IMR-90 (cell line): ENCODE measurements around the gene BRF1. TPM values are rescaled to one million over a fixed set of nuclear protein-coding genes. Genes with fewer than 3 reads are reported as not detected.

Experiments used
- ATAC-seq: fragments of 200-7000 bp; cut with Tn5 transposase; 2 replicates; pipeline ENCODE4 v1.9.1; 2020; ENCODE audit warnings: low read depth, mild to moderate bottlenecking, moderate library complexity
- BruUV-seq: library from RNA; stranded (reverse); fragments of 400-500 nt; replicated peaks from 2 replicates; lab custom pipeline; 2021; lab: Mats Ljungman, UMichigan
- CTCF ChIA-PET: fragments of 300-600 bp; formaldehyde crosslinking; extraction: SDS; loops from one replicate; lab custom pipeline; 2021; ENCODE audit warnings: antibody characterized with exemption; lab: Yijun Ruan, JAX
- POLR2A ChIA-PET: fragments of 300-600 bp; sonication (Branson Sonifier 250); formaldehyde crosslinking; loops from one replicate; lab custom pipeline; 2022; ENCODE audit warnings: antibody characterized with exemption; ENCODE audit not compliant: unreplicated experiment; lab: Charles Lee
- DNase-seq: peaks from one replicate; pipeline ENCODE4 v3.0.0; 2013
- H2AFZ ChIP-seq: replicated peaks from 2 replicates; pipeline ENCODE3; 2013; ENCODE audit warnings: low read length, mild to moderate bottlenecking; ENCODE audit not compliant: poor library complexity
- H2AK5ac ChIP-seq: 2 replicates; pipeline ENCODE4 v1.6.1; 2013; ENCODE audit warnings: low read depth, low read length, inconsistent platforms
- H2AK9ac ChIP-seq: replicated peaks from 2 replicates; pipeline ENCODE3; 2013; ENCODE audit warnings: mild to moderate bottlenecking, low read depth, low read length, moderate library complexity; ENCODE audit not compliant: poor library complexity
- H2BK120ac ChIP-seq: 2 replicates; pipeline ENCODE4 v1.6.1; 2013; ENCODE audit warnings: low read depth, low read length, inconsistent platforms
- H2BK15ac ChIP-seq: 3 replicates; pipeline ENCODE4 v1.6.1; 2013; ENCODE audit warnings: low read depth, low read length, inconsistent platforms
- H2BK20ac ChIP-seq: 2 replicates; pipeline ENCODE4 v1.6.1; 2013; ENCODE audit warnings: low read depth, mild to moderate bottlenecking, inconsistent platforms, low read length, moderate library complexity
- H2BK5ac ChIP-seq: 2 replicates; pipeline ENCODE4 v1.6.1; 2013; ENCODE audit warnings: mild to moderate bottlenecking, low read depth, low read length, inconsistent platforms; ENCODE audit not compliant: poor library complexity, severe bottlenecking
- H3K14ac ChIP-seq: replicated peaks from 2 replicates; pipeline ENCODE4 v1.6.1; 2013; ENCODE audit warnings: low read depth, low read length, inconsistent platforms
- H3K18ac ChIP-seq: 2 replicates; pipeline ENCODE4 v1.6.1; 2013; ENCODE audit warnings: low read depth, low read length, control low read depth
- H3K23ac ChIP-seq: 2 replicates; pipeline ENCODE4 v1.6.1; 2013; ENCODE audit warnings: low read depth, low read length, inconsistent platforms
- H3K27ac ChIP-seq: 2 replicates; pipeline ENCODE4 v1.5.1; 2013; ENCODE audit warnings: mild to moderate bottlenecking, control low read depth, low read length; ENCODE audit not compliant: insufficient read depth
- H3K27me3 ChIP-seq: 2 replicates; pipeline ENCODE4 v1.6.1; 2013; ENCODE audit warnings: low read length; ENCODE audit not compliant: control insufficient read depth, insufficient read depth
- H3K36me3 ChIP-seq: 2 replicates; pipeline ENCODE4 v1.6.1; 2013; ENCODE audit warnings: low read length, mixed read lengths; ENCODE audit not compliant: control insufficient read depth, insufficient read depth
- H3K4ac ChIP-seq: 2 replicates; pipeline ENCODE4 v1.6.1; 2013; ENCODE audit warnings: low read depth, low read length, inconsistent platforms
- H3K4me1 ChIP-seq: 2 replicates; pipeline ENCODE4 v1.6.1; 2013; ENCODE audit warnings: low read length, mixed read lengths; ENCODE audit not compliant: control insufficient read depth, insufficient read depth
- H3K4me2 ChIP-seq: 2 replicates; pipeline ENCODE4 v1.6.1; 2013; ENCODE audit warnings: low read depth, mild to moderate bottlenecking, control low read depth, low read length, moderate library complexity
- H3K4me3 ChIP-seq: 2 replicates; pipeline ENCODE4 v1.5.1; 2013; ENCODE audit warnings: low read depth, mild to moderate bottlenecking, control low read depth, low read length, moderate library complexity; ENCODE audit not compliant: insufficient read depth
- H3K56ac ChIP-seq: 2 replicates; pipeline ENCODE4 v1.6.1; 2013; ENCODE audit warnings: low read length, inconsistent platforms; ENCODE audit not compliant: insufficient read depth; ENCODE audit errors: extremely low read depth
- H3K79me1 ChIP-seq, 2 experiments: 2 replicates each; pipeline ENCODE4 v1.6.1; 2013; ENCODE audit warnings: low read length in 2 of 2, inconsistent platforms in 1 of 2, low read depth in 1 of 2
- H3K9ac ChIP-seq: 2 replicates; pipeline ENCODE4 v1.6.1; 2013; ENCODE audit warnings: low read depth, low read length, control low read depth
- H3K9me1 ChIP-seq: 2 replicates; pipeline ENCODE4 v1.6.1; 2013; ENCODE audit warnings: low read length, inconsistent platforms; ENCODE audit not compliant: insufficient read depth
- H3K9me3 ChIP-seq: 2 replicates; pipeline ENCODE4 v1.6.1; 2013; ENCODE audit warnings: low read length; ENCODE audit not compliant: control insufficient read depth, insufficient read depth
- H4K20me1 ChIP-seq: 2 replicates; pipeline ENCODE4 v1.6.1; 2013; ENCODE audit warnings: low read length, inconsistent platforms; ENCODE audit not compliant: insufficient read depth
- H4K5ac ChIP-seq: 2 replicates; pipeline ENCODE4 v1.6.1; 2013; ENCODE audit warnings: mild to moderate bottlenecking, low read depth, low read length, control low read depth
- H4K8ac ChIP-seq, 2 experiments: 2 replicates each; pipeline ENCODE4 v1.6.1; 2013; ENCODE audit warnings: low read depth in 2 of 2, low read length in 2 of 2, control low read depth in 1 of 2, inconsistent platforms in 1 of 2
- H4K91ac ChIP-seq: 2 replicates; pipeline ENCODE4 v1.6.1; 2013; ENCODE audit warnings: low read depth, low read length, inconsistent platforms; ENCODE audit not compliant: insufficient read depth
- BHLHE40 ChIP-seq: fragments of 150-350 bp; IDR thresholded peaks from 2 replicates; pipeline ENCODE4 v1.6.1; 2016; ENCODE audit warnings: mild to moderate bottlenecking, low read depth, low read length
- CEBPB ChIP-seq: IDR thresholded peaks from 2 replicates; pipeline ENCODE4 v1.6.1; 2012; ENCODE audit warnings: low read depth, low read length, improper control_type of control experiment
- CHD1 ChIP-seq: IDR thresholded peaks from 2 replicates; pipeline ENCODE4 v1.6.1; 2012; ENCODE audit warnings: low read depth, low read length, improper control_type of control experiment
- FOS ChIP-seq: fragments of 150-350 bp; IDR thresholded peaks from 2 replicates; pipeline ENCODE4 v1.6.1; 2016; ENCODE audit warnings: low read depth, low read length
- MAFK ChIP-seq: IDR thresholded peaks from 2 replicates; pipeline ENCODE4 v1.6.1; 2012; ENCODE audit warnings: low read depth, low read length, improper control_type of control experiment
- MAZ ChIP-seq: IDR thresholded peaks from 2 replicates; pipeline ENCODE4 v1.6.1; 2012; ENCODE audit warnings: low read depth, mild to moderate bottlenecking, low read length, improper control_type of control experiment, moderate library complexity, borderline replicate concordance
- MXI1 ChIP-seq: IDR thresholded peaks from 2 replicates; pipeline ENCODE4 v1.6.1; 2012; ENCODE audit warnings: low read depth, mild to moderate bottlenecking, low read length, moderate library complexity, borderline replicate concordance
- NFE2L2 ChIP-seq: fragments of 150-350 bp; IDR thresholded peaks from 2 replicates; pipeline ENCODE4 v1.6.1; 2016; ENCODE audit warnings: low read depth, mild to moderate bottlenecking, low read length
- POLR2A ChIP-seq: IDR thresholded peaks from 2 replicates; pipeline ENCODE4 v1.6.1; 2012; ENCODE audit warnings: mild to moderate bottlenecking, low read depth, low read length
- RAD21 ChIP-seq: IDR thresholded peaks from 2 replicates; pipeline ENCODE4 v1.6.1; 2012; ENCODE audit warnings: low read length, improper control_type of control experiment
- RCOR1 ChIP-seq: IDR thresholded peaks from 2 replicates; pipeline ENCODE4 v1.6.1; 2012; ENCODE audit warnings: mild to moderate bottlenecking, low read length, improper control_type of control experiment; ENCODE audit not compliant: insufficient replicate concordance
- RFX5 ChIP-seq: IDR thresholded peaks from 2 replicates; pipeline ENCODE4 v1.8.0; 2012; ENCODE audit warnings: low read depth, mild to moderate bottlenecking, low read length, moderate library complexity
- SMC3 ChIP-seq: fragments of 150-350 bp; IDR thresholded peaks from 2 replicates; pipeline ENCODE4 v1.6.1; 2016; ENCODE audit warnings: low read depth, mild to moderate bottlenecking, antibody characterized with exemption, low read length, moderate library complexity
- WGBS, 2 experiments: methylation state at CpG; one replicate each; pipeline versions ENCODE4 v1.1.5 to v1.1.7; 2013; ENCODE audit warnings: missing lambda C conversion rate in 2 of 2; ENCODE audit not compliant: insufficient read length in 1 of 2; ENCODE audit errors: extremely low coverage in 2 of 2; 5-methylcytosine and 5-hydroxymethylcytosine counted together
- dilution Hi-C: fragments of 300-500 bp; cut with HindIII; formaldehyde crosslinking; loops from one replicate; pipeline ENCODE4 v1.14.3; 2018; ENCODE audit warnings: low sequenced_read_pairs; ENCODE audit not compliant: unreplicated experiment
- in situ Hi-C: fragments of 300-500 bp; cut with MboI; formaldehyde crosslinking; loops from 3 replicates; pipeline ENCODE4 v1.14.3; 2019; ENCODE audit warnings: low sequenced_read_pairs, inconsistent platforms, mixed read lengths
- intact Hi-C: fragments of 100-400 bp; cut with micrococcal nuclease; formaldehyde crosslinking; loops from 2 replicates; pipeline ENCODE4 v1.10.0; 2022
- polyA plus RNA-seq, 3 experiments: library from polyadenylated mRNA; depleted of rRNA; stranded (reverse); fragments of >200 nt; gene quantifications; 2 replicates each; pipeline ENCODE4 v1.2.3, GENCODE V29; 2012; ENCODE audit warnings: low replicate concordance in 1 of 3
- total RNA-seq: library from RNA; depleted of rRNA; stranded (reverse); fragments of >200 nt; gene quantifications from 2 replicates; pipeline ENCODE4 v1.2.3, GENCODE V29; 2012
- TF ChIP-seq, protein P1 (sequence below): fragments of 150-350 bp; IDR thresholded peaks from 2 replicates; pipeline ENCODE4 v1.6.1; 2017; ENCODE audit warnings: mild to moderate bottlenecking, antibody characterized with exemption, low read length, low read depth
- TF ChIP-seq, protein P2 (sequence below): fragments of 150-350 bp; IDR thresholded peaks from 2 replicates; pipeline ENCODE4 v1.6.1; 2016; ENCODE audit warnings: low read depth, mild to moderate bottlenecking, low read length, moderate library complexity, borderline replicate concordance
- TF ChIP-seq, protein P3 (sequence below): conservative IDR thresholded peaks from 2 replicates; pipeline ENCODE4 v1.5.1; 2012; ENCODE audit warnings: mild to moderate bottlenecking, low read depth, low read length, improper control_type of control experiment

The BRF1 gene
- total and polyA plus RNA-seq, 2 of the 4 experiments (the other 2 are of a cell fraction) = 12.4 to 16.7 TPM

DNA sequence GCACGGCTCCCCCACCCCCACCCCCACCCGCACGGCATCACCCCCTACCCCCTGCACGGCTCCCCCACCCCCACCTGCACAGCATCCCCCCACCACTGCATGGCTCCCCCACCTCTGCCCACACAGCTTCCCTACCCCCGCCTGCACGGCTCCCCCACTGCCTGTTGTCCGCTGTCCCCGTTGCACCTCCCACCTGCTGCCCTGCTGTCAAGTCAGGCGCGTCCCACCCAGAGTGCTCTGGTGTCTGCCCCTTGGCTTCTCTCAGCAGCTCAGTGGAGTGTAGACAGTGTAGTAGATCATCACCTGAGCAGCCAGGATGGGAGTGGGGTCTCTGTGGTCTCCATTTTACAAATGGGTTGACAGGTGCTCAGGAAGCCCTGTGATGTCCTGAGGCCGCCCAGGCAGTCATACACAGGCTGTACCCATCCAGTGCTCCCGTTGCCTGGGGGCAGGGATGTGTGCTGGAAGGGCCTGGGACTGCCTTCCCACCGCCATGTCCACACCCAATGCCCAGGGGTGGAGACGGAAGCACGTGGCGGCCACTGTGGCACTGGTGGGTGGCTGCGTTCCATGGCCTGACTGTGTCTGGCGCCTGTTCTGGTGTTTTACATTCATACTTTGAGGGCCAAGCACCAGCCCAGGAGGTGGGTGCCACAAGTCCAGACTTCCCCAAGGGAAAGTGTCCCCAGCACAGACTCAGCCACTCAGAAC is 46.2 kb upstream of the BRF1 start:
- H2BK120ac ChIP-seq = no peak overlapping the region
- H3K9me3 ChIP-seq = no peaks in the 10 kb centered on the region
- no peak overlapping the region for H3K4ac ChIP-seq
- no peak for DNase-seq
- no peak overlapping the region; the same call in 1 of the 2 replicates for H2AK5ac ChIP-seq
- peaks cover 7% of the 10 kb centered on the region for H3K4me1 ChIP-seq
- no peak overlapping the region for H3K27ac ChIP-seq
- 70% methylated on average over 2 of the region's 18 CpGs; no CpG with 5 or more reads in 1 of the 2 experiments for WGBS, 2 experiments
- ATAC-seq = no peak
- H3K36me3 ChIP-seq = no peaks in the 10 kb centered on the region; the same call in 1 of the 2 replicates
- H4K8ac ChIP-seq = no peak overlapping the region
- H2AFZ ChIP-seq = peak overlapping the region; percentile 37
- H4K5ac ChIP-seq = no peak overlapping the region
- H3K9ac ChIP-seq = no peak overlapping the region
- no peak overlapping the region for H3K4me3 ChIP-seq
- H3K79me1 ChIP-seq = peaks cover 11 to 31% of the 10 kb centered on the region in 2 experiments
- no TSS peak for BruUV-seq
- no peak overlapping the region for H2BK15ac ChIP-seq
- H3K56ac ChIP-seq = no peak overlapping the region
- no peak overlapping the region for H4K91ac ChIP-seq
- H2BK20ac ChIP-seq = no peak overlapping the region
- intact Hi-C loops = no loop called here
- ChIA-PET POLR2A (no interaction called here), CTCF (no interaction called here)
- H3K18ac ChIP-seq = no peak overlapping the region
- in situ Hi-C loops = no loop called here
- H3K14ac ChIP-seq = no peak overlapping the region
- H4K20me1 ChIP-seq = peaks cover 26% of the 10 kb centered on the region
- TF ChIP-seq FOS = no peak
- no peak for TF ChIP-seq POLR2A
- TF ChIP-seq, protein P1, sequence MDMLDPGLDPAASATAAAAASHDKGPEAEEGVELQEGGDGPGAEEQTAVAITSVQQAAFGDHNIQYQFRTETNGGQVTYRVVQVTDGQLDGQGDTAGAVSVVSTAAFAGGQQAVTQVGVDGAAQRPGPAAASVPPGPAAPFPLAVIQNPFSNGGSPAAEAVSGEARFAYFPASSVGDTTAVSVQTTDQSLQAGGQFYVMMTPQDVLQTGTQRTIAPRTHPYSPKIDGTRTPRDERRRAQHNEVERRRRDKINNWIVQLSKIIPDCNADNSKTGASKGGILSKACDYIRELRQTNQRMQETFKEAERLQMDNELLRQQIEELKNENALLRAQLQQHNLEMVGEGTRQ = no peak
- TF ChIP-seq NFE2L2 = no peak
- TF ChIP-seq RCOR1 = no peak
- TF ChIP-seq BHLHE40 = no peak
- no peak for TF ChIP-seq CEBPB
- no peak for TF ChIP-seq MAFK
- TF ChIP-seq RFX5 = no peak
- no peak for TF ChIP-seq MAZ
- TF ChIP-seq RAD21 = no peak
- TF ChIP-seq, protein P2, sequence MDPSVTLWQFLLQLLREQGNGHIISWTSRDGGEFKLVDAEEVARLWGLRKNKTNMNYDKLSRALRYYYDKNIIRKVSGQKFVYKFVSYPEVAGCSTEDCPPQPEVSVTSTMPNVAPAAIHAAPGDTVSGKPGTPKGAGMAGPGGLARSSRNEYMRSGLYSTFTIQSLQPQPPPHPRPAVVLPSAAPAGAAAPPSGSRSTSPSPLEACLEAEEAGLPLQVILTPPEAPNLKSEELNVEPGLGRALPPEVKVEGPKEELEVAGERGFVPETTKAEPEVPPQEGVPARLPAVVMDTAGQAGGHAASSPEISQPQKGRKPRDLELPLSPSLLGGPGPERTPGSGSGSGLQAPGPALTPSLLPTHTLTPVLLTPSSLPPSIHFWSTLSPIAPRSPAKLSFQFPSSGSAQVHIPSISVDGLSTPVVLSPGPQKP = no peak
- no peak for TF ChIP-seq SMC3
- no peak for TF ChIP-seq MXI1
- TF ChIP-seq CHD1 = no peak
- TF ChIP-seq, protein P3, sequence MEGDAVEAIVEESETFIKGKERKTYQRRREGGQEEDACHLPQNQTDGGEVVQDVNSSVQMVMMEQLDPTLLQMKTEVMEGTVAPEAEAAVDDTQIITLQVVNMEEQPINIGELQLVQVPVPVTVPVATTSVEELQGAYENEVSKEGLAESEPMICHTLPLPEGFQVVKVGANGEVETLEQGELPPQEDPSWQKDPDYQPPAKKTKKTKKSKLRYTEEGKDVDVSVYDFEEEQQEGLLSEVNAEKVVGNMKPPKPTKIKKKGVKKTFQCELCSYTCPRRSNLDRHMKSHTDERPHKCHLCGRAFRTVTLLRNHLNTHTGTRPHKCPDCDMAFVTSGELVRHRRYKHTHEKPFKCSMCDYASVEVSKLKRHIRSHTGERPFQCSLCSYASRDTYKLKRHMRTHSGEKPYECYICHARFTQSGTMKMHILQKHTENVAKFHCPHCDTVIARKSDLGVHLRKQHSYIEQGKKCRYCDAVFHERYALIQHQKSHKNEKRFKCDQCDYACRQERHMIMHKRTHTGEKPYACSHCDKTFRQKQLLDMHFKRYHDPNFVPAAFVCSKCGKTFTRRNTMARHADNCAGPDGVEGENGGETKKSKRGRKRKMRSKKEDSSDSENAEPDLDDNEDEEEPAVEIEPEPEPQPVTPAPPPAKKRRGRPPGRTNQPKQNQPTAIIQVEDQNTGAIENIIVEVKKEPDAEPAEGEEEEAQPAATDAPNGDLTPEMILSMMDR = no peak
- H3K23ac ChIP-seq = no peak overlapping the region
- no peak overlapping the region for H2AK9ac ChIP-seq
- H2BK5ac ChIP-seq = no peak overlapping the region
- no peaks in the 10 kb centered on the region; the same call in 1 of the 2 replicates for H3K9me1 ChIP-seq
- H3K27me3 ChIP-seq = no peaks in the 10 kb centered on the region
- dilution Hi-C loops = no loop called here
- no peak overlapping the region for H3K4me2 ChIP-seq
